Measurements from ENCODE around the gene MYH15.
A peak's percentile ranks its signal among the peaks of the same experiment; 100 is the strongest.

MYH15 gene

DNA sequence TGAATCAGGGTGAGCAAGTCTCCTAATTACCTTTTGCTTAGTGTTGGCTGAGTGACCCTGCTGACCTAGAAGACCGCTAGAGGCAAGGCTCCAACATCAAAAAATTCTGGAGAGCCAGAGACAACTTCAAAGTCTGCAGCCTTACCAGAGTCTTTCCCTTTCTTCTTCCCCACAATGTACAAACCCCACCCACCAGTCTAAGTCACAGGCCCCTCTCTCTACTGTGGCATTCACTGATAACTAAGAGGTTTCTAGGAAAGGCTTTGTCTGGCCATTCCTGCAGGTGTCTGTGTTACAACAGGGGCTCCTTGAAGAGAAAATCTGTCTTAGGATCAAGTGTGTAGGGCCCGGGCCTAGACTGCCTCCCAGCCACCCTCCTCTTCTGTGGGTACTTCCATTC is 525 bp downstream of the MYH15 start:
- no peak for DNase-seq (ENCODE audit: low read depth)

DNA sequence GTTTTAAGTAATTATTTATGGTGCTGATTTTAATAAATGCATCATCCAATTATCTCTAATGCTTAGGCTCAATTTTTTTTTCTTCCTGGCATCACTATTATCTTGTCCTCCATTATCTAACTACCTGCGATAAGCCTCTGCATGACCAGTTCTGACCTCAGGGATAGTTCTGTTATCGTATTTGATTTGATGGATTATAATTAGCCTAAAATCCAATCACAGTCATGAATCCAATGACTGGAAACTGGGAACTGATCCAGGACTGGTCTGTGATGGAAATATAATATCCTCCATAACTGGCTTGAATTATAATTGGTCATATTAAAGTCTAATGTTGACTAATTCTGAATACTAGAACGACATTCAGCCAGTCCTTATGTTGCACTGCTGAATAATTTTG is 1.1 kb downstream of the MYH15 start:
- no peak for DNase-seq (ENCODE audit: low read depth)

GRCh38 chr3:108507902-108508301 is 2.5 kb downstream of the MYH15 start:
- no peak for DNase-seq (ENCODE audit: low read depth)

GRCh38 chr3:108505811-108506210 is 4.6 kb downstream of the MYH15 start:
- DNase-seq (ENCODE audit: low read depth): no peak

DNA sequence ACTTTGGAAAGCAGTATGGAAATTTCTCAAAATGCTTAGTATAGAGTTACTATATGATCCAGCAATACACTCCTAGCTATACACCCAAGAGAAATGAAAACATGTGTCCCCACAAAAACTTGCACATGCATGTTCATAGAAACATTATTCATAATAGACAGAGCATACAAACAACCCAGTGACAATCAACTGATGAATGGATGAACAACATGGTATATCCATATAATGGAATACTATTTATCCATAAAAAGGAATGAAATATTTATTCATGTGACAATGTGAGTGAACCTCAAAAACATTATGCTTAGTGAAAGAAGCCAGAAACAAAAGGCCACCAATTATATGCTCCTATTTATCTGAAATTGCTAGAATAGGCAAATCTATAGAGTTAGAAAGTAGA is 6.7 kb downstream of the MYH15 start:
- DNase-seq (ENCODE audit: low read depth): no peak

- DNase-seq (ENCODE audit: low read depth): no peak
Measured at GRCh38 chr3:108501535-108501934, 8.9 kb downstream of the MYH15 start.

- DNase-seq (ENCODE audit: low read depth): no peak
Measured at GRCh38 chr3:108500728-108501127, 9.7 kb downstream of the MYH15 start.

- no peak for DNase-seq (ENCODE audit: low read depth)
Measured at GRCh38 chr3:108497271-108497670, 13.1 kb downstream of the MYH15 start.

- DNase-seq (ENCODE audit: low read depth): no peak
Measured at GRCh38 chr3:108495717-108496116, 14.7 kb downstream of the MYH15 start.

- DNase-seq (ENCODE audit: low read depth): no peak
Measured at GRCh38 chr3:108494906-108495531, 15.4 kb downstream of the MYH15 start.

DNA sequence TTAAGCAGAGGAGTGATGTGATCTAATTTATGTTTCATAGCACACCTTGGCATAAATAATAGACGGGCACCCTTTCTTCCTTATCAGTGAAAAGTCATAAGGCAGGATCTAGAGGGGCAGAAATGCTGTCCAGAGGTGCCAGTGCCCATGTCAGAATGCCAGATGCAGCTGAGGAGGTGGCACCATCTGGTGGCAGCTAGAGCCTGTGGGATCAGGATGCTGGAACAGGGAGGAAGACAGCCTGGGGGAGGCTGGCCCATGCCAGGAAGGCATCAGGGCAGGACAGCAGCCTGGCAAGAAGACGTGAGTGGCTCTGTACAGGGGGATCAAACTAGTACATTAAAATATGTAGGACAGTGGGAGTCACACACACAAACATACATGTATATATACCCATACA is 16.5 kb downstream of the MYH15 start:
- DNase-seq (ENCODE audit: low read depth): no peak

- DNase-seq (ENCODE audit: low read depth): no peak
Measured at GRCh38 chr3:108491456-108491855, 18.9 kb downstream of the MYH15 start.

DNA sequence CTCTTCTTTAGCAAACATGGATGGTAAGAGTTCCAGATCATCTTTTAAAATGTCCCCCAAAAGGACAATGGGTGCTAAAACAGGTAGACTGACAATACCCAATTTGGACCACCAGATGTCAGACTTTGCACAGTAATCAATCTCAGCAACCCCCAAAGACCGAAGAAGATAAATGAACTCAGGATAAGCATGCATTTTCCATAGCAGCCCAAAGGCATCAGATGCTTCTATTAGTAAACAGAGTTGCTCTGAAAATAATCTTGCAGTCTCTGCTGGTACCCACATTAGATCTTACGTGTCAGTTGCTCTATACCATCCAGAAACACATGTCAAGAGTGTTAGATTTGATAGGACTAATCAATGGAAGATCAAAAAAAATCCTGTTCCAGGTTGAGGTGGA is 20.6 kb downstream of the MYH15 start:
- DNase-seq (ENCODE audit: low read depth): peak; percentile 34

DNA sequence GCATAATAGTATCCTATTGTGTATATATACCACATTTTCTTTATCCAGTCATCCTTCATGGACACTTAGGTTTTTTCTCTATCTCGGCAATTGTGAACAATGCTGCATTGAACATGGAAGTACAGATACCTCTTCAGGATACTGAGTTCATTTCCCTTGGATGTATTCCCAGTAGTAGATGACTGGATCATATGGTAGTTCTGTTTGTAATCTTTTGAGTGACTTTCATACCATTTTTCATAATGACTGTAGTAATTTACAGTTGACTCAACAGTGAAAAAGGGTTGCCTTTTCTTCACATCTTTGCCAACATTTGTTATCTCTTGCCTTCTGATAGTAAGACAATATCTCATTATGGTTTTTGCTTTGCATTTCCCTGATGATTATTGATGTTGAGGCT is 21.8 kb downstream of the MYH15 start:
- peak; percentile 6 for DNase-seq (ENCODE audit: low read depth)

DNA sequence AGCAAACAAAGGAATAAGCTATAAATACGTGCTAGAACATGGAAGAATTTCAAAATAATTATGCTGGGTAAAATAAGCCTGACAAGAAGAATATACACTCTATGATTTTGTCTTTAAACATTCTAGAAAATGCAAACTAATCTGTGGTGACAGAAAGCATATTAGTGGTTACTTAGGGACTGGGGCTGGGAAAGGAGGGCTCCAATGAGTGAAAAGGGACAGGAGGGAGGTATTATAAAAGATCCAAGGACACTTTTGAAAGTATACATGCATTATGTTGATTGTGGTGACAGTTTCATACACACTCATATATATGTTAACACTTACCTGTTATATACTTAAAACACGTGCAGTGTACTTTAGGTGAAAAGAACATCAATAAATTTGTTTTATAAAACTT is 23.0 kb downstream of the MYH15 start:
- no peak for DNase-seq (ENCODE audit: low read depth)

DNA sequence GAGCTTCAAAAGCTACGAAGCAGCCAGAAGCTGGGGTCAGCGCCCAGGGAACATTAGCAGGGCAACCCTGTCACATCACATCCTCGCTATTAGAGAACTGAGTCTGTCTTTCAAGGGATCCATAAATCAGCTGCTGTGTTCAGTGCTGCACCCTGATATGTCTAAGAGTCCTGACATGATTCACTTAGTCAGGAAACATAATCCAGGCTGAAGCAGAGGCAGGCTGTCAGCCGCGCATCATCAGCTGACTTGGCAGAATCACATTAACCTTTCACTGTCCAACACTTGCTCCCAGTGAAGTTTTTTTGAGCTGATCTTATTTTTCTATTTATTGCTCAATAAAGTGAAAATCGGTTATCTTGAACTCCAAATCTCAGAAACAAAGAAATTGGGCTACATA is 23.5 kb downstream of the MYH15 start:
- peak; percentile 33 for DNase-seq (ENCODE audit: low read depth)

DNA sequence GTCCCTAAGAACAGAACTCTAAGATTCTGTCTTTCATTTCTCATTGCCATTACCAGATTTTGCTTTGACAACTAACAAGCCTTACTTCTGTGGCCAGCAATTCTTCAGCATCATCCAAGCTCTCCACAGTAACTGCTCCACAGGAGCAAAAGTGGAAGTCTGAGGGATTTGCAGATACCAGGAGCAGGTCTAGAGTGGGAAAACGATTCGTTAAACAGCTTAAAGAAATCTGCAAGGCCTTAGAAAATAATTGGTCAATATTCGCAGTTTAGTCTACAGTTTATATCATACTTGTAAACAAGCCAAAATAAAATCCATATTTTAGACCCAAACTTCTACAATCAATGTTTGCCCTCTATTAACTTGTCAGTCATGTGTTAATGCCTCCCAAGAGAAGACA is 24.1 kb downstream of the MYH15 start:
- no peak for DNase-seq (ENCODE audit: low read depth)

DNA sequence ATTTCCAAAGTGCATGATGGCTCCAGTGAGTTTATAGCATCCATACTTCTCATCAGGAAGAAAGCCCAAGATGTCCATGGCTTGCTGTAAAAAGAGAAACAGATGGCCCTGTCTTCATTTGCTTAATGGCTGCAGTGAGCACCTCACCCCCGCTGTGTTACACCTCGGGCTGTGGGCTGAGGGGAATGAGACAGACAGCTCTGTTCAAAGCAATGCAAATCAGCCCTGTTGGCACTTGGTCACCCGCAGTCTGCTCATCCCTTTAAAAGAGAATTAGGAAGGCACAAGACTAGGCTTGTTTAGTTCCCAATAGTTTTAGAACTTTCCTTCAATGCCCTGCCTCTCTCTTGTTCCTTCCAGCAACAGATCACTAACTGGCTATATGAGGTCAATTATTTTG is 25.2 kb downstream of the MYH15 start:
- DNase-seq (ENCODE audit: low read depth): no peak

DNA sequence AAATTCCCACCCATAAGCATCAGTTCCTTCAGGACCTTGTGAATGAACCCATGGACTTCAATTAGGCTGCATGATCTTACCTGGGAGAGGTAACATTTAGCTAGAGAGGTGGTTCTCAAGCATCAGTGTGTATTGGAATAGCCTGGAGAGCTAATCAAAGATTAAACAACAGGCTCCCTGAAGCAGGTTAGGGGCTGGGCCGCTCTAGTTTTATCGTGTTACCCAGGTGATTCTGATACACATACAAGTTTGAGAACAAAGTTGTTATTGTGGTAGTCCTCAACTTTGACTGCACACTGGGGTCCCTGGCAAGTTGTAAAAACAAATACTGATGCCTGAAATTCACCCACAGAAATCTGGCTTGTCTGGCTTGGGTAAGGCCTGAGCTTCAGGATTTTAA is 31.2 kb downstream of the MYH15 start:
- DNase-seq (ENCODE audit: low read depth): no peak

DNA sequence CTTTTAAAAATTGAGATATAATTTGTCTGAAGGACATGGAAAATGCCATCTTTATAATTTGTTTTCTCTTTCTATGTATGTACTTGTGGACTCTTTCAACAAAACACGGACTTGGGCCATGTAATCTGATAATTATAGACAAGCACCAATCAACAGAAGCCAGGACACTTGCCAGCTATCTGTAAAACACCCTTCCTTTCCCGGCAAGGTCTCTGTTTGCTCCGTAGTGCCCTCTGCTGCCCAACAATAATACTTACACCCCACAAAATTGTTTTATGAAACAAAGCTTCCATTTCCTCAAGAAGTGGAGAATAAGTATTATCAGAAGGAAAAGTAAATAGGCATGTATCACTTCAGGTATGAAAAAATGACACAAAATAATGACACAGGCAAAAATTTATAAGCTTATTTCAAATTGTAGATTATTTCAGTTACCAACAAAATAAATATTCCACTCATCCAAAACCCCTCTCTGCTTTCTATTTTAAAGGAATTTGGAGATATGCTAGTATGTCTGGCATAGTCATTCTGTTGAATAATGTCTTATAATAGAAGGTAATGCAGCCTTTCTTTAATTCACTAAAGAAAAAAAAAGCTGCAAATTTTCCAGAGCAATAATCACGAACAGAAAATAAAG is 32.8 kb downstream of the MYH15 start:
- peak; percentile 70 for DNase-seq (ENCODE audit: low read depth)

DNA sequence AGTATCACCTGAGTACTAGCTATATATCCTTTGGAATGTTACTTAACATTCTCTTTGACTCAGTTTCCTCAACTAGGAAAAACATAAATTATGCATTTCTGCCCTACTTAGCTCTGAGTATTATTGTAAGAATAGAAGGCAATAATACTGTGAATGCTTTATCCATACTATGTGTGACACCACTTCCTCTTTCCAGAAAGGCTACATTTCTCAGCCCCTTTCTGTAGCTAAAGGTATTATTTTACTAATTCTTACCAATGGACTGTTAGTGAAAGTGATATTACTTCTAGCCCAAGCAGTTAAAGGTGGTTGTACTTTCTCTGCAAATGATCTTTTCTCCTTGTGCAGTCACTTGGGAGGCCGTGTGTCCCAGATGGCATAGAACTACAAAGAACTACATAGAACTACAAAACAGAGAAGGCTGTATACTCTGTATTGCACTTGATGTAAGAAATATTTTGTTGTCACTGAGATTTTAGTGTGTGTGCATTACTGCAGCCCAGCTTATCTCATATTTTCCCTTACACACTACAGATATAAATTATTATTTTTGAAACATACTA is 35.1 kb downstream of the MYH15 start:
- no peak for DNase-seq (ENCODE audit: low read depth)

GRCh38 chr3:108474581-108474980 is 35.8 kb downstream of the MYH15 start:
- DNase-seq (ENCODE audit: low read depth): peak; percentile 7

GRCh38 chr3:108473711-108474110 is 36.7 kb downstream of the MYH15 start:
- DNase-seq (ENCODE audit: low read depth): no peak

DNA sequence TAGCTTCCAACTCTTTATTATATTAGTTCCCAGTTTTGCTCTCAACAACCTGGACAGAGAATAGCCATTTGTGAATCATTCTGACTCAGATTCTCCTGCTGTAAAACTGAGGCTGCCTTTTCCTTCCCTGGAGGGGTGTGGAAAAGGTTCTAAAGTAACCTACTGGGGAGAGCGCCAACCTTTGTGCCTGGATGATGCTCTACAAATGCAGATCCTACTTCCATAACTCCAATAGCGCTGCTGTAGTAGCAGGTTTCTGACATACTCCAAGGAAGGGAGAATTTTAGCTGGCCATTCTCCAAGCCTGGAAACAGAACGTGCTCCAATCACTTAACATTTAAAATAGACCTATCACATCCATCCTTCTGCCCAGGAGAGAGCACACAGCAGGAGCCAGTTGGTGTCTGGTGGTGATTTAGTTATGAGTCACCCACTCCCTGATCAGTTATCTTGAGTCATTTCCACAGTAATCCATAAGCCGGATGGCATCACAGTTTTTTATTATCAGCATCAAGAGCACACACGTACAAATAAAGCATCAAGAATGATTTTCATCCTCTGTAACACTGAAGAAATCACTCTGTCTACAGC is 38.3 kb downstream of the MYH15 start:
- DNase-seq (ENCODE audit: low read depth): peak; percentile 55

All from fibroblast of gingiva (primary cell).